Measurements from ENCODE around the gene PRDM16. TPM values are rescaled to one million over a fixed set of nuclear protein-coding genes. Genes with fewer than 3 reads are reported as not detected.

Gene PRDM16
- total RNA-seq, 1 experiment from 2014 or later, result 1.6 TPM

DNA sequence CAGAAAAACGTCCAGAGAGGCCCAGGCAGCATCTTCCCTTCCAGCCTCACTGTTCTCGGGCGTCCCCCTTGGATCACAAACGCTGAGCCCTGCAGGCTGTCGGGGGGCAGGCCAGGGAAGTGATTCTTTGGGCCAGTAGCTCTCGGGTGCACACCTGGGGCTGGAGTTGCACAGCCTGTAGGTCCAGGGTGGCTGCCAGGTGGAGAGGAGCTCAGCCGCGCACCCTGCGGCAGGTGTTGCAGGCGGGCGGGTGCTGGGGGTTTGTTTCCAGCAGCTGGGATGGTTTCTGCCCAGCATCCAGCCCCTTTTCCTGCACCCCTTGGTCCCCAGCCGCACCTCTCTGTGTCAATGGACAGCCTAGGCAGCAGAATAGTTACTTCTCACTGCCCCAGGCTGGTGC lies 15.7 kb downstream of the PRDM16 start:
- TF ChIP-seq ZNF219 (CRISPR knock-in tag; IDR thresholded peaks at IDR 0.05; ENCODE audit: borderline replicate concordance) (no peak), ELF4 (CRISPR knock-in tag; IDR thresholded peaks at IDR 0.05; ENCODE audit: low read depth) (no peak), PRRX2 (CRISPR knock-in tag; IDR thresholded peaks at IDR 0.05) (no peak), ZNF671 (CRISPR knock-in tag; IDR thresholded peaks at IDR 0.05) (no peak), TP53 (CRISPR knock-in tag; IDR thresholded peaks at IDR 0.05) (no peak), ZNF317 (CRISPR knock-in tag; IDR thresholded peaks at IDR 0.05; ENCODE audit: borderline replicate concordance, low read depth) (no peak), EMX1 (CRISPR knock-in tag; IDR thresholded peaks at IDR 0.05) (no peak), ZNF416 (CRISPR knock-in tag; IDR thresholded peaks at IDR 0.05) (no peak), MYBL2 (CRISPR knock-in tag; IDR thresholded peaks at IDR 0.05) (no peak)
- TF ChIP-seq, protein P1, sequence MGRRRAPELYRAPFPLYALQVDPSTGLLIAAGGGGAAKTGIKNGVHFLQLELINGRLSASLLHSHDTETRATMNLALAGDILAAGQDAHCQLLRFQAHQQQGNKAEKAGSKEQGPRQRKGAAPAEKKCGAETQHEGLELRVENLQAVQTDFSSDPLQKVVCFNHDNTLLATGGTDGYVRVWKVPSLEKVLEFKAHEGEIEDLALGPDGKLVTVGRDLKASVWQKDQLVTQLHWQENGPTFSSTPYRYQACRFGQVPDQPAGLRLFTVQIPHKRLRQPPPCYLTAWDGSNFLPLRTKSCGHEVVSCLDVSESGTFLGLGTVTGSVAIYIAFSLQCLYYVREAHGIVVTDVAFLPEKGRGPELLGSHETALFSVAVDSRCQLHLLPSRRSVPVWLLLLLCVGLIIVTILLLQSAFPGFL (CRISPR knock-in tag; IDR thresholded peaks at IDR 0.05; ENCODE audit: borderline replicate concordance), result no peak
- TF ChIP-seq, protein P2, sequence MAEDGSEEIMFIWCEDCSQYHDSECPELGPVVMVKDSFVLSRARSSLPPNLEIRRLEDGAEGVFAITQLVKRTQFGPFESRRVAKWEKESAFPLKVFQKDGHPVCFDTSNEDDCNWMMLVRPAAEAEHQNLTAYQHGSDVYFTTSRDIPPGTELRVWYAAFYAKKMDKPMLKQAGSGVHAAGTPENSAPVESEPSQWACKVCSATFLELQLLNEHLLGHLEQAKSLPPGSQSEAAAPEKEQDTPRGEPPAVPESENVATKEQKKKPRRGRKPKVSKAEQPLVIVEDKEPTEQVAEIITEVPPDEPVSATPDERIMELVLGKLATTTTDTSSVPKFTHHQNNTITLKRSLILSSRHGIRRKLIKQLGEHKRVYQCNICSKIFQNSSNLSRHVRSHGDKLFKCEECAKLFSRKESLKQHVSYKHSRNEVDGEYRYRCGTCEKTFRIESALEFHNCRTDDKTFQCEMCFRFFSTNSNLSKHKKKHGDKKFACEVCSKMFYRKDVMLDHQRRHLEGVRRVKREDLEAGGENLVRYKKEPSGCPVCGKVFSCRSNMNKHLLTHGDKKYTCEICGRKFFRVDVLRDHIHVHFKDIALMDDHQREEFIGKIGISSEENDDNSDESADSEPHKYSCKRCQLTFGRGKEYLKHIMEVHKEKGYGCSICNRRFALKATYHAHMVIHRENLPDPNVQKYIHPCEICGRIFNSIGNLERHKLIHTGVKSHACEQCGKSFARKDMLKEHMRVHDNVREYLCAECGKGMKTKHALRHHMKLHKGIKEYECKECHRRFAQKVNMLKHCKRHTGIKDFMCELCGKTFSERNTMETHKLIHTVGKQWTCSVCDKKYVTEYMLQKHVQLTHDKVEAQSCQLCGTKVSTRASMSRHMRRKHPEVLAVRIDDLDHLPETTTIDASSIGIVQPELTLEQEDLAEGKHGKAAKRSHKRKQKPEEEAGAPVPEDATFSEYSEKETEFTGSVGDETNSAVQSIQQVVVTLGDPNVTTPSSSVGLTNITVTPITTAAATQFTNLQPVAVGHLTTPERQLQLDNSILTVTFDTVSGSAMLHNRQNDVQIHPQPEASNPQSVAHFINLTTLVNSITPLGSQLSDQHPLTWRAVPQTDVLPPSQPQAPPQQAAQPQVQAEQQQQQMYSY (CRISPR knock-in tag; IDR thresholded peaks at IDR 0.05), result no peak
- TF ChIP-seq, protein P3, sequence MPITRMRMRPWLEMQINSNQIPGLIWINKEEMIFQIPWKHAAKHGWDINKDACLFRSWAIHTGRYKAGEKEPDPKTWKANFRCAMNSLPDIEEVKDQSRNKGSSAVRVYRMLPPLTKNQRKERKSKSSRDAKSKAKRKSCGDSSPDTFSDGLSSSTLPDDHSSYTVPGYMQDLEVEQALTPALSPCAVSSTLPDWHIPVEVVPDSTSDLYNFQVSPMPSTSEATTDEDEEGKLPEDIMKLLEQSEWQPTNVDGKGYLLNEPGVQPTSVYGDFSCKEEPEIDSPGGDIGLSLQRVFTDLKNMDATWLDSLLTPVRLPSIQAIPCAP (CRISPR knock-in tag; IDR thresholded peaks at IDR 0.05), result no peak
- TF ChIP-seq, protein P4, sequence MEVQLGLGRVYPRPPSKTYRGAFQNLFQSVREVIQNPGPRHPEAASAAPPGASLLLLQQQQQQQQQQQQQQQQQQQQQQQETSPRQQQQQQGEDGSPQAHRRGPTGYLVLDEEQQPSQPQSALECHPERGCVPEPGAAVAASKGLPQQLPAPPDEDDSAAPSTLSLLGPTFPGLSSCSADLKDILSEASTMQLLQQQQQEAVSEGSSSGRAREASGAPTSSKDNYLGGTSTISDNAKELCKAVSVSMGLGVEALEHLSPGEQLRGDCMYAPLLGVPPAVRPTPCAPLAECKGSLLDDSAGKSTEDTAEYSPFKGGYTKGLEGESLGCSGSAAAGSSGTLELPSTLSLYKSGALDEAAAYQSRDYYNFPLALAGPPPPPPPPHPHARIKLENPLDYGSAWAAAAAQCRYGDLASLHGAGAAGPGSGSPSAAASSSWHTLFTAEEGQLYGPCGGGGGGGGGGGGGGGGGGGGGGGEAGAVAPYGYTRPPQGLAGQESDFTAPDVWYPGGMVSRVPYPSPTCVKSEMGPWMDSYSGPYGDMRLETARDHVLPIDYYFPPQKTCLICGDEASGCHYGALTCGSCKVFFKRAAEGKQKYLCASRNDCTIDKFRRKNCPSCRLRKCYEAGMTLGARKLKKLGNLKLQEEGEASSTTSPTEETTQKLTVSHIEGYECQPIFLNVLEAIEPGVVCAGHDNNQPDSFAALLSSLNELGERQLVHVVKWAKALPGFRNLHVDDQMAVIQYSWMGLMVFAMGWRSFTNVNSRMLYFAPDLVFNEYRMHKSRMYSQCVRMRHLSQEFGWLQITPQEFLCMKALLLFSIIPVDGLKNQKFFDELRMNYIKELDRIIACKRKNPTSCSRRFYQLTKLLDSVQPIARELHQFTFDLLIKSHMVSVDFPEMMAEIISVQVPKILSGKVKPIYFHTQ (CRISPR knock-in tag; IDR thresholded peaks at IDR 0.05), result no peak
- TF ChIP-seq, protein P5, sequence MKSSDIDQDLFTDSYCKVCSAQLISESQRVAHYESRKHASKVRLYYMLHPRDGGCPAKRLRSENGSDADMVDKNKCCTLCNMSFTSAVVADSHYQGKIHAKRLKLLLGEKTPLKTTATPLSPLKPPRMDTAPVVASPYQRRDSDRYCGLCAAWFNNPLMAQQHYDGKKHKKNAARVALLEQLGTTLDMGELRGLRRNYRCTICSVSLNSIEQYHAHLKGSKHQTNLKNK (CRISPR knock-in tag; IDR thresholded peaks at IDR 0.05), result no peak
- TF ChIP-seq, protein P6, sequence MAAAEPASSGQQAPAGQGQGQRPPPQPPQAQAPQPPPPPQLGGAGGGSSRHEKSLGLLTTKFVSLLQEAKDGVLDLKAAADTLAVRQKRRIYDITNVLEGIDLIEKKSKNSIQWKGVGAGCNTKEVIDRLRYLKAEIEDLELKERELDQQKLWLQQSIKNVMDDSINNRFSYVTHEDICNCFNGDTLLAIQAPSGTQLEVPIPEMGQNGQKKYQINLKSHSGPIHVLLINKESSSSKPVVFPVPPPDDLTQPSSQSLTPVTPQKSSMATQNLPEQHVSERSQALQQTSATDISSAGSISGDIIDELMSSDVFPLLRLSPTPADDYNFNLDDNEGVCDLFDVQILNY (CRISPR knock-in tag; IDR thresholded peaks at IDR 0.05), result no peak
- Mint-ChIP-seq H3K9me3 (no peaks in the 10 kb centered on the region), H3K27ac (no peak overlapping the region), H3K4me1 (no peaks in the 10 kb centered on the region), H3K27me3 (ENCODE audit: low read depth) (no peaks in the 10 kb centered on the region), H3K36me3 (no peaks in the 10 kb centered on the region), H3K4me3 (no peak overlapping the region)
- POLR2A ChIA-PET, result no interaction called here
- CTCF ChIA-PET, result no interaction called here
- ATAC-seq (no peak), DNase-seq (ENCODE audit: low spot score) (no peak)

DNA sequence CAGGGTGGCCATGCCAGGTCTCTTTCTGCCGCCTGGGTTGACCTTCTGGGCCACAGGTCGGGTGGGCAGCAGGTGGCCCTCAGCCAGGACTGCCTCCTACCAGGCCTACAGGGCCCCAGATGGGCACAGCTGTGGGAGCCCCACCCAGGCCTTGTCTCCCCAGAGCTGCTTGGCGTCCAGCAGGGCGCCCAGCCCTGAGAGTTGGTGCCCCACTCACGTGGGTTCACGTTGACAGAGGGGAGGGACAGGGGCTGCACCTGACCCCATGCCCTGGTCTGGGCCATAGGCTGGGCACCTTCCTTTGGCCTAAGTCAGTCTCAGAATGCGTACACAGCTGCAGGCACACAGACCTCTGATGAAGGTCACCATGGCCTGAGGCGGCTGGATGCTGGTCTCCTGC lies 16.7 kb downstream of the PRDM16 start:
- Mint-ChIP-seq H3K27me3 (ENCODE audit: low read depth) (no peaks in the 10 kb centered on the region), H3K4me3 (no peak overlapping the region), H3K36me3 (no peaks in the 10 kb centered on the region), H3K27ac (no peak overlapping the region), H3K4me1 (no peaks in the 10 kb centered on the region), H3K9me3 (no peaks in the 10 kb centered on the region)
- CTCF ChIA-PET, result no interaction called here
- DNase-seq (ENCODE audit: low spot score) (no peak), ATAC-seq (no peak)
- POLR2A ChIA-PET, result no interaction called here
- TF ChIP-seq ZNF232 (CRISPR knock-in tag; IDR thresholded peaks at IDR 0.05), result no peak
- no peak for TF ChIP-seq ZNF396 (CRISPR knock-in tag; IDR thresholded peaks at IDR 0.05; ENCODE audit: borderline replicate concordance)
- TF ChIP-seq, protein P7, sequence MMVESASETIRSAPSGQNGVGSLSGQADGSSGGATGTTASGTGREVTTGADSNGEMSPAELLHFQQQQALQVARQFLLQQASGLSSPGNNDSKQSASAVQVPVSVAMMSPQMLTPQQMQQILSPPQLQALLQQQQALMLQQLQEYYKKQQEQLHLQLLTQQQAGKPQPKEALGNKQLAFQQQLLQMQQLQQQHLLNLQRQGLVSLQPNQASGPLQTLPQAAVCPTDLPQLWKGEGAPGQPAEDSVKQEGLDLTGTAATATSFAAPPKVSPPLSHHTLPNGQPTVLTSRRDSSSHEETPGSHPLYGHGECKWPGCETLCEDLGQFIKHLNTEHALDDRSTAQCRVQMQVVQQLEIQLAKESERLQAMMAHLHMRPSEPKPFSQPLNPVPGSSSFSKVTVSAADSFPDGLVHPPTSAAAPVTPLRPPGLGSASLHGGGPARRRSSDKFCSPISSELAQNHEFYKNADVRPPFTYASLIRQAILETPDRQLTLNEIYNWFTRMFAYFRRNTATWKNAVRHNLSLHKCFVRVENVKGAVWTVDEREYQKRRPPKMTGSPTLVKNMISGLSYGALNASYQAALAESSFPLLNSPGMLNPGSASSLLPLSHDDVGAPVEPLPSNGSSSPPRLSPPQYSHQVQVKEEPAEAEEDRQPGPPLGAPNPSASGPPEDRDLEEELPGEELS (CRISPR knock-in tag; IDR thresholded peaks at IDR 0.05), result no peak
